ENCODE results near the gene POLR2E. TPM values are rescaled to one million over a fixed set of nuclear protein-coding genes. Genes with fewer than 3 reads are reported as not detected.
A peak's percentile ranks its signal among the peaks of the same experiment; 100 is the strongest.

The POLR2E gene
- total and polyA plus RNA-seq, 2 of the 13 experiments (the other 11 are each of a cell fraction or from before 2014, with no cell fraction given) = 140 to 272 TPM

DNA sequence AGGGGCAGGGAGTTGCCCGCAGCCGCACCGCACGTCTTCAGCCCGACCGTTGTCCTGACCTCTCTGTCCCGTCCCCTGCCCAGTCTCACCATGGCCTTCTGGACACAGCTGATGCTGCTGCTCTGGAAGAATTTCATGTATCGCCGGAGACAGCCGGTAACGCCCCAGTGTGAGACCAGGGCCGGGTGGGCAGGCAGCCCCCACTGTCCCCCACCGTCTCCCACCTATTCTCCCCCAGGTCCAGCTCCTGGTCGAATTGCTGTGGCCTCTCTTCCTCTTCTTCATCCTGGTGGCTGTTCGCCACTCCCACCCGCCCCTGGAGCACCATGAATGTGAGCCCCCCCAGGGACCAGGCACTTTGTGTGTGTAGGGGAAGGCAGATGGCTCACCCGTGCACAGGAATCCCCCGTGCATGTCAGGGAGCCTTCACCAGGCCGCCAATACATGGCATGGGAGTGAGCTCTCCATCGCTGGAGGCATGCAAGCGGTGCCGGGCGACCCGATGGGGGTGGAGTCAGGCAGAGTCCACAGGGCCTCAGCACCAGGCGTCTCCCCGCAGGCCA is 53.8 kb downstream of the POLR2E start (continued):
- TF ChIP-seq, protein P1, sequence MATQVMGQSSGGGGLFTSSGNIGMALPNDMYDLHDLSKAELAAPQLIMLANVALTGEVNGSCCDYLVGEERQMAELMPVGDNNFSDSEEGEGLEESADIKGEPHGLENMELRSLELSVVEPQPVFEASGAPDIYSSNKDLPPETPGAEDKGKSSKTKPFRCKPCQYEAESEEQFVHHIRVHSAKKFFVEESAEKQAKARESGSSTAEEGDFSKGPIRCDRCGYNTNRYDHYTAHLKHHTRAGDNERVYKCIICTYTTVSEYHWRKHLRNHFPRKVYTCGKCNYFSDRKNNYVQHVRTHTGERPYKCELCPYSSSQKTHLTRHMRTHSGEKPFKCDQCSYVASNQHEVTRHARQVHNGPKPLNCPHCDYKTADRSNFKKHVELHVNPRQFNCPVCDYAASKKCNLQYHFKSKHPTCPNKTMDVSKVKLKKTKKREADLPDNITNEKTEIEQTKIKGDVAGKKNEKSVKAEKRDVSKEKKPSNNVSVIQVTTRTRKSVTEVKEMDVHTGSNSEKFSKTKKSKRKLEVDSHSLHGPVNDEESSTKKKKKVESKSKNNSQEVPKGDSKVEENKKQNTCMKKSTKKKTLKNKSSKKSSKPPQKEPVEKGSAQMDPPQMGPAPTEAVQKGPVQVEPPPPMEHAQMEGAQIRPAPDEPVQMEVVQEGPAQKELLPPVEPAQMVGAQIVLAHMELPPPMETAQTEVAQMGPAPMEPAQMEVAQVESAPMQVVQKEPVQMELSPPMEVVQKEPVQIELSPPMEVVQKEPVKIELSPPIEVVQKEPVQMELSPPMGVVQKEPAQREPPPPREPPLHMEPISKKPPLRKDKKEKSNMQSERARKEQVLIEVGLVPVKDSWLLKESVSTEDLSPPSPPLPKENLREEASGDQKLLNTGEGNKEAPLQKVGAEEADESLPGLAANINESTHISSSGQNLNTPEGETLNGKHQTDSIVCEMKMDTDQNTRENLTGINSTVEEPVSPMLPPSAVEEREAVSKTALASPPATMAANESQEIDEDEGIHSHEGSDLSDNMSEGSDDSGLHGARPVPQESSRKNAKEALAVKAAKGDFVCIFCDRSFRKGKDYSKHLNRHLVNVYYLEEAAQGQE (IDR thresholded peaks at IDR 0.05; ENCODE audit: borderline replicate concordance in 1 of 2, low read depth in 1 of 2, low read length in 2 of 2) = no peak
- TF ChIP-seq HMGXB3 (CRISPR knock-in tag; IDR thresholded peaks at IDR 0.05; ENCODE audit: borderline replicate concordance) (0 out of 2 replicates have a peak, but pooled peaks have one; percentile 18), ZNF362 (CRISPR knock-in tag; IDR thresholded peaks at IDR 0.05; ENCODE audit: borderline replicate concordance) (no peak), ARHGAP35 (CRISPR knock-in tag; IDR thresholded peaks at IDR 0.05; ENCODE audit: borderline replicate concordance) (no peak), AGO1 (IDR thresholded peaks at IDR 0.05; ENCODE audit: low read depth, low read length, poor library complexity, severe bottlenecking) (peak; percentile 30), SIX4 (CRISPR knock-in tag; IDR thresholded peaks at IDR 0.05) (no peak), ZNF883 (CRISPR knock-in tag; IDR thresholded peaks at IDR 0.05; ENCODE audit: not compliant biosample characterization) (no peak)
- TF ChIP-seq, protein P2, sequence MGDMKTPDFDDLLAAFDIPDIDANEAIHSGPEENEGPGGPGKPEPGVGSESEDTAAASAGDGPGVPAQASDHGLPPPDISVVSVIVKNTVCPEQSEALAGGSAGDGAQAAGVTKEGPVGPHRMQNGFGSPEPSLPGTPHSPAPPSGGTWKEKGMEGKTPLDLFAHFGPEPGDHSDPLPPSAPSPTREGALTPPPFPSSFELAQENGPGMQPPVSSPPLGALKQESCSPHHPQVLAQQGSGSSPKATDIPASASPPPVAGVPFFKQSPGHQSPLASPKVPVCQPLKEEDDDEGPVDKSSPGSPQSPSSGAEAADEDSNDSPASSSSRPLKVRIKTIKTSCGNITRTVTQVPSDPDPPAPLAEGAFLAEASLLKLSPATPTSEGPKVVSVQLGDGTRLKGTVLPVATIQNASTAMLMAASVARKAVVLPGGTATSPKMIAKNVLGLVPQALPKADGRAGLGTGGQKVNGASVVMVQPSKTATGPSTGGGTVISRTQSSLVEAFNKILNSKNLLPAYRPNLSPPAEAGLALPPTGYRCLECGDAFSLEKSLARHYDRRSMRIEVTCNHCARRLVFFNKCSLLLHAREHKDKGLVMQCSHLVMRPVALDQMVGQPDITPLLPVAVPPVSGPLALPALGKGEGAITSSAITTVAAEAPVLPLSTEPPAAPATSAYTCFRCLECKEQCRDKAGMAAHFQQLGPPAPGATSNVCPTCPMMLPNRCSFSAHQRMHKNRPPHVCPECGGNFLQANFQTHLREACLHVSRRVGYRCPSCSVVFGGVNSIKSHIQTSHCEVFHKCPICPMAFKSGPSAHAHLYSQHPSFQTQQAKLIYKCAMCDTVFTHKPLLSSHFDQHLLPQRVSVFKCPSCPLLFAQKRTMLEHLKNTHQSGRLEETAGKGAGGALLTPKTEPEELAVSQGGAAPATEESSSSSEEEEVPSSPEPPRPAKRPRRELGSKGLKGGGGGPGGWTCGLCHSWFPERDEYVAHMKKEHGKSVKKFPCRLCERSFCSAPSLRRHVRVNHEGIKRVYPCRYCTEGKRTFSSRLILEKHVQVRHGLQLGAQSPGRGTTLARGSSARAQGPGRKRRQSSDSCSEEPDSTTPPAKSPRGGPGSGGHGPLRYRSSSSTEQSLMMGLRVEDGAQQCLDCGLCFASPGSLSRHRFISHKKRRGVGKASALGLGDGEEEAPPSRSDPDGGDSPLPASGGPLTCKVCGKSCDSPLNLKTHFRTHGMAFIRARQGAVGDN (CRISPR knock-in tag; IDR thresholded peaks at IDR 0.05) = peak; percentile 19; the same call in 1 of the 2 replicates
- TF ChIP-seq, protein P3, sequence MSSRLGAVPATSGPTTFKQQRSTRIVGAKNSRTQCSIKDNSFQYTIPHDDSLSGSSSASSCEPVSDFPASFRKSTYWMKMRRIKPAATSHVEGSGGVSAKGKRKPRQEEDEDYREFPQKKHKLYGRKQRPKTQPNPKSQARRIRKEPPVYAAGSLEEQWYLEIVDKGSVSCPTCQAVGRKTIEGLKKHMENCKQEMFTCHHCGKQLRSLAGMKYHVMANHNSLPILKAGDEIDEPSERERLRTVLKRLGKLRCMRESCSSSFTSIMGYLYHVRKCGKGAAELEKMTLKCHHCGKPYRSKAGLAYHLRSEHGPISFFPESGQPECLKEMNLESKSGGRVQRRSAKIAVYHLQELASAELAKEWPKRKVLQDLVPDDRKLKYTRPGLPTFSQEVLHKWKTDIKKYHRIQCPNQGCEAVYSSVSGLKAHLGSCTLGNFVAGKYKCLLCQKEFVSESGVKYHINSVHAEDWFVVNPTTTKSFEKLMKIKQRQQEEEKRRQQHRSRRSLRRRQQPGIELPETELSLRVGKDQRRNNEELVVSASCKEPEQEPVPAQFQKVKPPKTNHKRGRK (CRISPR knock-in tag; IDR thresholded peaks at IDR 0.05) = no peak
